M059J (cell line): ENCODE measurements around the gene WDR17. TPM values are rescaled to one million over a fixed set of nuclear protein-coding genes. Genes with fewer than 3 reads are reported as not detected.
A peak's percentile ranks its signal among the peaks of the same experiment; 100 is the strongest.
"Not testable (repeated sequence)": the region's sequence is repeated elsewhere in the genome, so short reads cannot be mapped to it uniquely, and the experiment has no call there.

Experiments
- DNase-seq: peaks from one replicate; pipeline ENCODE4 v3.0.0-alpha.2; 2012; ENCODE audit warnings: low read depth
- total RNA-seq: library from RNA; depleted of rRNA; stranded (reverse); fragments of >200 nt; shearing (Covaris generic); gene quantifications from 2 replicates; pipeline ENCODE4 v1.2.3, GENCODE V29; 2014

WDR17 gene
- total RNA-seq, 1 experiment from 2014 or later = 0.86 TPM

GRCh38 chr4:176189891-176190795 lies 124.5 kb downstream of the WDR17 start:
- DNase-seq = peak; percentile 41

GRCh38 chr4:176191974-176192373 lies 126.3 kb downstream of the WDR17 start:
- peak; percentile 72 for DNase-seq

DNA sequence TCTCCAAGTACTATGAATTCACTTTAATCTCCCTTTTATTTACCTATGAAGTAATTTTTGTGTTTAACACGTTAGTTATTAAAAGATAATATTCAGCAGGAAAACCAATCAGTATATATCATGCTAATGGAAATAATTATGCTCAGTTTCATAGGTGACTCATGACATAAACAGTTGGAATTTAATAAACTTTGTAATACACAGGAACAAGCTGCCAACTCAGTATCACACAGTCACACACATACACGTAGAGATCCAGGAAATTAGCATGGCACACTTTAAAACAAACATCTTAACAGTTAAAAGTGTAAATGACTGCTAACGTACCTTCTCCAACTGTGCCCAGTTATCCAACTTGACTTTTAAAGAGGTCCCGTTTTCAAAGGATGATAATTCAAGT lies 127.5 kb downstream of the WDR17 start:
- peak; percentile 51 for DNase-seq

DNA sequence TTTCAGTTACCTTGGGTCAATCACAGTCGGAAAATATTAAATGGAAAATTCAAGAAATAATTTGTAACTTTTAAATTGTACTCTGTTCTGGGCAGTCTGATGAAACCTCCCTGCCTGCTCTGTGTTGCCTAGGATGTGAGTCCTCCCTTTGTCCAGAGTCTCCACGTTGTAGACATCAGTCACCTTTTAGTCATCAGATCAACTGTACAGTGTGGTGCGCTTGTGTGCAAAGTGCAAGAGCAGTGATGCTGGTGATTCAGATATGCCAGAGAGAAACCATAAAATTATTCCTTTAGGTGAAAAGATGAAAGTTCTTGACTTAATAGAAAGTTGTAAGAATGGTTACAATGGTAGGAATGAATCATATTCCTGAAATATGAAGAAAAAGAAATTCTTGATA lies 128.3 kb downstream of the WDR17 start:
- DNase-seq = peak; percentile 87

DNA sequence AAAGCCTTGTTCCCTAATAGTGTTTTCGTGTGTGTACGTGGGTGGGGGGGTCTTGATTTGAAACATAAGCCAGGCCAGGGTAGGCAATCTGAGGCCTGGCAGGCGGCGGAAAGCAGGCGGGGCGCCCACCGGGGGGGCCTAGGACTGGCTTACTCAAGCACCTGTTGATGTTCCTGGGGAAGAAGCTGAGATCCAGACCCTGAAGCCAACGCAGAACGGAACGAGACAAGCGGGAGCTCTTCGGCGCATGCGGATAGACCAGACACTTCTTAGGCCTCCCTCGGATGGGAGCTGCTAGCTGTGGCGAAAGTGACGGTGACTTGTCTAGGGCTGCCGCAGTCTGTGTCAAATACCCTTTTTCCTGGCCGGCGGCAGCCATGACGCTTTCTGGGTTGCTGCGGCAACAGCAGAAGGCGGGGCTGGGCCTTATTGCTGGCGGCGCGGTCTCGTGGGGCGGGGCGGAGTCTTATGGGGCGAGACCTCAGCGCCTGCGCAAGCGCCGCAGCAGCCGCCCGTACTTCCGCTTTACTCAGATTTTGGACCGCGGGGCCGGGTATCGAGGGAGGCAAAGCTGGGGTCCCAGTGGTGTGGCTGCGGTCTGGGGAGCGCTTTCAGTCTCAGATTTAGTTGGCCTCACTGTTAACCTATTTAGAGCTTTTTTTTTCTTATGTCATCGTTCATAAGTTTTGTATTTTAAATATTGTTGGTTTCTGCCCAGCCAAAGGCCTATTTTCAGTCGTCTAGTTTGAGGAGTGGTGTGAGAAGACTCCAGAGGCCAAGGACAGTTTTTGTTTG lies 129.7 kb downstream of the WDR17 start, which contains the start of gene SPATA4:
TSS of gene SPATA4 (minus strand) at position 402 of the 795 bp plus-strand sequence. CDS start at position 379, 23 bp downstream.
- DNase-seq = peak; percentile 85

DNA sequence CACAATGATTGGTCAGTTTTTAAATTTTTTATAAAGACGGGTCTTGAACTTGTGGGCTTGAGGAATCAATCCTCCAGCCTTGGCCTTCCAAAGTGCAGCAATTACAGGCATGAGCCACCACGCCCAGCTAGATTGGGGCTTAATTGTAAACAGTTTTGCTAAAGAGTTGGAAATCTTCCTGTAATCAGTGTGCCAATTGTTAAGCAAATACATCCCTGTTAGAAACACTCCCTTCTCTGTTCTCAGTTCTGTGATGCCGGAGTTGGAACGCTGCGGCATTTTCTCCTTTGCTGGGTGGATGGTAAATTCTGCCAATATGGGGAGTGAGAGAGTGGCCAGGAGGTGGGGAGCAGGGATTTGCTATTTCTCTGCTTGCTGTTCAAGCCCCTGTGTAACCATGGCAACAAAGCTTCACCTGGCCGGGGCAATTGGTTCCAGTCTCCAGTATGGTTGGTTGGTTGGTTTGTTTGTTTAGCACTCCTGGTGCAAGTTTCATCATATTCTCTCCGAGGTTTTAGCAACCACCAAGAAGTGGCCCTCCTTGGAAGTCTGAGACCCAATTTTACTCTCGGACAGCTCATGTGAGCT lies 132.8 kb downstream of the WDR17 start:
- no peak for DNase-seq

DNA sequence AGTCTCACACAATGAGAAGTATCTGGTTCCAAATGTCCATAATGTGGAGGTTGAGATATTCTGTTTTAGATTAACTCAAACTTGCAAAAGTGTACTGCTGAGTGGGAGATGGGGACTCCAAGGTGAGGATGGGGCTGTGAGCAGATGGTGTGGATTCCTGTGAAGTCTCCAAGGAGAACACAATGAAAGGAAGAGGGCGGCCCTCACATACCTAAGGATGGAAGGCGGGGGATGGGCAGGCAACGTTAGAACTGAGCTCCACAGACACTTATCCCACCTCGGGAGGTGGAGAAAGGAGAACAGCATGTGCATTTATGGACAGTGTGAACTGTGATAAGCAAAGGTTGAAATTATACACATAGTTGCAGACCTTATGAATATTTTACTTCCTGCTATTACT lies 139.7 kb downstream of the WDR17 start:
- DNase-seq = no peak

DNA sequence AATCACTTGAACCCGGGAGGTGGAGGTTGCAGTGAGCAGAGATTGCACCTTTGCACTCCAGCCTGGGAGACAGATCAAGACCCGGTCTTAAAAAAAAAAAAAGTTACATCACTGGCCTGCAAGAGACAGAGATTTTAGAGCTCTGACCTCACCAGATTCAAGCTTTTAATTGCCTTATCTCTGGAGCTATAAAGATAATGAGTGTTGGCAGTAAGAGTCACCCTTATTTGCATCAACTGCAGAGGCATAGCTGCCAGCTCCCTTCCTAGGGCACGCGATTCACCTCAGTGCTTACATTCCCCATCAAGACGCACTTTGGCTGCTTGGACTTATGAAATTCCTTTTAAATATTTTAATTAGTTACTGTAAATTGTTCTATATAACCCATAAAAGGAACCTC lies 142.2 kb downstream of the WDR17 start:
- DNase-seq = peak; percentile 56

GRCh38 chr4:176209535-176209934 lies 143.9 kb downstream of the WDR17 start:
- no peak for DNase-seq

DNA sequence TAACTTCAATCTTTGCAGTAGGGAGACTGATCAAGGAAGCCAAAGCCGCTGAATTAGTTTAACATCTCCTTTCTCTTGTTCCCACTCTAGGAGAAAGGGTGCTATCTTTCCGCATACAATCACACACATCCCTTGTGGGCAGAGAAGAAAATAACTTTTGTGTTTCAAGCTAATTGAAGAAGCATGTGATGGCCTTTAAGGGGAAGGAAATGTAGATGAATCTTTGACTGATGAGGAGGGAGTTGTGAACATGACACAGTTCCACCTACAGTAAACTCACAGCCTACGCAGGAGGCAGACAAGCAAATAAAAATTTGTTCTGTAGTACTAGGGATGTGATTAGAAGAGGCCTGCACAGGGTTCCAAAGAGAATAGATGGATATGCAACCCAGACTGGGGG lies 144.5 kb downstream of the WDR17 start:
- no peak for DNase-seq

GRCh38 chr4:176210579-176211296 lies 145.1 kb downstream of the WDR17 start:
- no peak for DNase-seq

DNA sequence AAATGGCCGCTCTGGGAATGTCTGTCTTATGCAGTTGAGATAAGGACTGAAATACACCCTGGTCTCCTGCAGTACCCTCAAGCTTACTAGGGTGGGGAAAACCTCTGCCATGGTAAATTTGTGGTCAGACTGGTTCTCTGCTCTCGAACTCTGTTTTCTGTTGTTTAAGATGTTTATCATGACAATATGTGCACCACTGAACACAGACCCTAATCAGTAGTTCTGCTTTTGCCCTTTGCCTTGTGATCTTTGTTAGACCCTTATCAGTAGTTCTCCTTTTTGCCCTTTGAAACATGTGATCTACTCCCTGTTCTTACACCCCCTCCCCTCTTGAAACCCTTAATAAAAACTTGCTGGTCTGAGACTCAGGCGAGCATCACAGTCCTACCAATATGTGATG lies 146.7 kb downstream of the WDR17 start:
- DNase-seq = not testable (repeated sequence)

DNA sequence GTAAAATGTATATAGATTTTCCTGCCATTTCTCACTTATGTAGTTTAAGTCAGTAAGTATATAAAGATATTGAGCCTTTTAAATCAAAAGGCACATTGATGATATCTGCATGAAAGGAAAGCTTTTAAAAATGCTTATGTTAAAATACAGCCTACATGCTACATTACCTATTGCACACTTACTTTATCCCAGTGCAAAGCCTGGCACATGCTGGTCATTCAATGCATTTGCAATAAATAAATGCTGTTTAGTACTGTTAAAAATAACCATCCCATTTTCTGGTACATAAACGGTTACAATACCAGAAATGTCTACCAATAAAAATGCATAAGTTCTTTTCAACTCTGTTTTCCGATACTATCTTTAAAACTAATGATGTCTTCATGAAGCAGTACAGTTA lies 151.9 kb downstream of the WDR17 start:
- no peak for DNase-seq

DNA sequence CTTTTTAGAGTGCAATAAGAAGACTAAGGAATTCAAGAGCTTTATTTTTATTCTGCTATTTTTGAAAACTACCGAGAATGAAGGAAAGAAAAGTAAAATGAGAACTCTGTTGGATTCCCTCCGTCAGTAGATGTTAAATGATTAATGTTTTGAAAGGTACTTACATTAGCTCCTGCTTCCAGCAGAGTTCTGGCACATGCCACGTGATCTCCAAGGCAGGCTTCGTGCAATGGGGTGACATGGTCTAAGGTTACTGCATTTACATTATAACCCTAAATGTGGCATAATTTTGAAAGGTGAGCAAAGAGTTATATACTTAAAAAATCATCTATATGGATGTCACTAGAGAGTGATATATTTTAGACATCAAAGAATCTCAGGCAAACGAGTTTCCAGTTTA lies 156.5 kb downstream of the WDR17 start:
- no peak for DNase-seq

DNA sequence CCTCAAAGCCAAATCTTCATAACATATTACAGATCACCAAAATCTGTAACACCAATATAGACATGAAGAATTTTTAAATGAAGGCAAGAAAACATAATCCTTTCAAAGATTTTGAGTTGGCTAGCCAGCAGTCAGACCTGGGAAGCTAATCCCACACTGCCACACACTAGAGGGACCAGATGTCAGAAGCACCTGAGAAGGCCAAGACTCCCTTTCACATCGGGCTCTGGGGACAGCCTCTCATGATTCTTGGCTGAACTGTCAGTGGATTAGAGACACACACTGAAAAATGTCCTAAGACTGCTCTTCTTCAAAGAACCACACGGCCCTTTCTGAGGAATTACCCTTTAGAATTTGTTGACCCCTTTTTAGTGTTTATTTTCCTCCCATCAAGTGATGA lies 157.9 kb downstream of the WDR17 start:
- no peak for DNase-seq

DNA sequence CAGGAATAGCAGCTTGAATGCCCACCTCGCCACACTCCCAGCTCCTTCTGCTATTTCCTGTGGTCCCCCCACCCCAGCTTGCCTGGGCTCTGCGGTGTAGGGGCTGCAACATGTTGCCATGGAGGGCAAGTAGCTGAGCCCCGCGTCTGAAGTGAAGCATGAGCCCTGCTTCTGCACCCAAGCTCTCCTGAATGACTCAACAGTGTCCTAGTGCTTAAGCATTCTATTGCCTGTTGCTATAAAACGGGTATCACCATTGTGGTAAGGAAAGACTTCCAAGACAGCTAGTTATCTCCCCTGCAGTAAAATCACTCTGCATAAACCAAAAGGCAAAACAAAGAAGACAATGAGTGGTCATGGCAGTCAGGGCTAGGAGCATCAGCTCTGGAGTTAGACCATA lies 161.1 kb downstream of the WDR17 start:
- peak; percentile 66 for DNase-seq

GRCh38 chr4:176229645-176230044 lies 164.0 kb downstream of the WDR17 start:
- no peak for DNase-seq
